Heart left ventricle (tissue), 16 donors: Measurements from ENCODE around the gene FPGT. TPM values are rescaled to one million over a fixed set of nuclear protein-coding genes. Genes with fewer than 3 reads are reported as not detected.
A peak's percentile ranks its signal among the peaks of the same experiment; 100 is the strongest.

Source experiments
- ATAC-seq, 4 donors: fragments of 200-7000 bp; cut with Tn5 transposase; one replicate each; pipeline ENCODE4 v1.9.1; 2020 to 2022; ENCODE audit warnings: moderate library complexity in 4 of 4, mild to moderate bottlenecking in 3 of 4, moderate number of reproducible peaks in 1 of 4
- DNase-seq, 5 donors: peaks; one replicate each; pipeline ENCODE4 v3.0.0-alpha.2; 2020
- H3K27ac ChIP-seq, 12 donors: fragments of 200-600 bp; sonication (generic) in 4 of 12; one replicate each; pipeline versions ENCODE4 v1.5.0 to v1.8.0; 2016 to 2022; ENCODE audit warnings: mild to moderate bottlenecking in 2 of 12
- H3K27me3 ChIP-seq, 9 donors: fragments of 200-600 bp; sonication (generic) in 2 of 9; one replicate each; pipeline versions ENCODE4 v1.5.1 to v1.8.0; 2016 to 2022; ENCODE audit warnings: mild to moderate bottlenecking in 3 of 9
- H3K36me3 ChIP-seq, 9 donors: fragments of 200-600 bp; sonication (generic) in 2 of 9; one replicate each; pipeline versions ENCODE4 v1.5.0 to v1.8.0; 2018 to 2022; ENCODE audit warnings: mild to moderate bottlenecking in 2 of 9
- H3K4me1 ChIP-seq, 12 donors: fragments of 200-600 bp; sonication (generic) in 4 of 12; one replicate each; pipeline versions ENCODE4 v1.5.0 to v1.8.0; 2016 to 2022; ENCODE audit warnings: mild to moderate bottlenecking in 3 of 12
- H3K4me3 ChIP-seq, 12 donors: fragments of 200-600 bp; sonication (generic) in 4 of 12; one replicate each; pipeline versions ENCODE4 v1.5.0 to v1.8.0; 2017 to 2022; ENCODE audit warnings: mild to moderate bottlenecking in 9 of 12, moderate library complexity in 4 of 12
- H3K9me3 ChIP-seq, 12 donors: fragments of 200-600 bp; sonication (generic) in 4 of 12; one replicate each; pipeline versions ENCODE4 v1.5.0 to v1.8.0; 2016 to 2022; ENCODE audit warnings: mild to moderate bottlenecking in 1 of 12
- CTCF ChIP-seq, 12 donors: fragments of 200-600 bp; sonication (generic) in 4 of 12; IDR thresholded peaks; one replicate each; pipeline versions ENCODE4 v1.5.0 to v1.8.0; 2018 to 2022; ENCODE audit warnings: antibody characterized with exemption in 12 of 12, mild to moderate bottlenecking in 5 of 12
- POLR2A ChIP-seq, 2 donors: fragments of 450-650 bp; IDR thresholded peaks; one replicate each; pipeline ENCODE4 v1.6.1; 2017; ENCODE audit warnings: antibody characterized with exemption in 2 of 2, mild to moderate bottlenecking in 2 of 2, moderate library complexity in 2 of 2
- WGBS, 4 donors: extraction: QIAGEN DNeasy Blood & Tissue Kit in 2 of 4; methylation state at CpG; one replicate each; pipeline versions ENCODE4 v1.1.5 to v1.1.7; 2013 to 2018; 5-methylcytosine and 5-hydroxymethylcytosine counted together
- intact Hi-C, 10 donors: fragments of 100-400 bp; cut with DNase I; formaldehyde crosslinking; loops; one replicate each; pipeline versions ENCODE4 v1.11.1 to v1.14.2; 2022
- polyA plus RNA-seq, 2 donors: library from polyadenylated mRNA; stranded (reverse); fragments of 200-250 nt; gene quantifications; one replicate each; pipeline ENCODE4 v1.2.3, GENCODE V29; 2013
- total RNA-seq, 9 donors: library from RNA; depleted of rRNA in 2 of 9; stranded (reverse); fragments of >200 nt in 2 of 9; fragmentation: NEBNext Ultra II Directional in 3 of 9; extraction: Animal tissue kit (Norgen Biotek cat#: 25700) in 3 of 9; gene quantifications; one replicate each; pipeline versions ENCODE4 v1.1.0 to v1.2.4, GENCODE V29; 2016 to 2023
- donor health status: ischemic (EF 13 %, LVEDD 7.1; RV severe dilation, severe dysfunction).
- donor health status: healthy with polysubstance abuse.
- donor health status: DM: no; HTN: yes; CAD: no.
- donor health status: DM: no; HTN: no; CAD: no.
- donor health status: ischemic (EF 25% LVEDD 6.9; RV normal size, moderate dysfunction).
- donor health status: ischemic (EF 25% LVEDD 5.7; RV mildly dilated, moderate dysfunction).
- donor health status: healthy.
- donor health status: DM: yes; HTN: yes; CAD: no.
- donor health status: ischemic (EF 35%, LVEDD 5.7; RV mildly dilated, moderate dysfunction).
- donor health status: nonischemic (EF 11% LVEDD 7.7; RV severe dilation, severe dysfunction).
- donor health status: DM: yes; HTN: yes; CAD: no.
- donor health status: PGD.
- donor health status: ischemic (EF 29% LVEDD 5.4; RV normal size, mild dysfunction).
- donor health status: nonischemic (EF 23%, LVEDD 6.1; RV moderate dilation, normal function).

Gene FPGT
- total and polyA plus RNA-seq, 11 donors = 6.1 to 22.5 (median 11.8) TPM

GRCh38 chr1:74222701-74223100, 24.7 kb downstream of the FPGT start:
- WGBS, 4 donors = 93 to 97% (median 96%) methylated on average over 5 of the region's 5 CpGs
- Histone ChIP-seq H3K4me3 (no peak overlapping the region), H3K9me3 (peaks cover 0 to 24% (median 9%) of the 10 kb centered on the region in 12 donors), H3K36me3 (peaks cover 0 to 11% (median 0%) of the 10 kb centered on the region in 9 donors), H3K27me3 (no peaks in the 10 kb centered on the region), H3K4me1 (no peaks in the 10 kb centered on the region), H3K27ac (no peak overlapping the region)
- no peak for TF ChIP-seq CTCF (IDR thresholded peaks at IDR 0.05)
- TF ChIP-seq POLR2A (IDR thresholded peaks at IDR 0.05) = no peak
- DNase-seq (no peak), ATAC-seq (no peak)
- intact Hi-C loops = loop anchor here in 1 of 10 donors (1.0 kb wide), 1 partner anchor 23 kb away; no protein-coding TSS in a partner anchor

- no peak for TF ChIP-seq CTCF (IDR thresholded peaks at IDR 0.05)
- ATAC-seq (no peak), DNase-seq (no peak)
- intact Hi-C loops = no loop called here
- no peaks in the 10 kb centered on the region for H3K27me3 ChIP-seq
- peaks cover 0 to 11% (median 0%) of the 10 kb centered on the region in 9 donors for H3K36me3 ChIP-seq
- no peak overlapping the region for H3K4me3 ChIP-seq
- no peak overlapping the region for H3K27ac ChIP-seq
- 51 to 81% (median 78%) methylated on average over 3 of the region's 3 CpGs for WGBS, 4 donors
- no peaks in the 10 kb centered on the region for H3K4me1 ChIP-seq
- peaks cover 0 to 31% (median 13%) of the 10 kb centered on the region in 12 donors for H3K9me3 ChIP-seq
Observed at GRCh38 chr1:74223453-74223852, 25.4 kb downstream of the FPGT start.

GRCh38 chr1:74235153-74235552, 37.1 kb downstream of the FPGT start, which contains the start of gene TNNI3K:
TNNI3K (plus strand) TSS chr1:74235387; CDS start chr1:74235452, 65 bp downstream.
- Histone ChIP-seq H3K9me3 (peaks cover 0 to 10% (median 0%) of the 10 kb centered on the region in 12 donors), H3K36me3 (peaks cover 0 to 6% (median 0%) of the 10 kb centered on the region in 9 donors), H3K4me1 (no peaks in the 10 kb centered on the region), H3K27me3 (no peaks in the 10 kb centered on the region), H3K4me3 (peak within 1 kb of the TSS; percentile 2 to 57 (median 44)), H3K27ac (peak within 1 kb of the TSS; percentile 11 to 84 (median 68))
- intact Hi-C loops = loop anchor here in 2 of 10 donors (5.0 to 10.0 kb wide), 2 partner anchors 127 to 230 kb away; no protein-coding TSS in a partner anchor
- TF ChIP-seq POLR2A (IDR thresholded peaks at IDR 0.05) = no peak
- no peak for TF ChIP-seq CTCF (IDR thresholded peaks at IDR 0.05)
- no peak for DNase-seq
- ATAC-seq = peak in 3 of 4 donors; percentile 54 to 68 (median 55)
- WGBS, 4 donors = 25 to 36% (median 27%) methylated on average over 2 of the region's 2 CpGs

- Histone ChIP-seq H3K27me3 (no peaks in the 10 kb centered on the region), H3K36me3 (peaks cover 0 to 10% (median 0%) of the 10 kb centered on the region in 9 donors), H3K9me3 (peaks cover 0 to 7% (median 0%) of the 10 kb centered on the region in 12 donors), H3K27ac (peak overlapping the region; percentile 11 to 84 (median 68)), H3K4me1 (no peaks in the 10 kb centered on the region), H3K4me3 (peak overlapping the region; percentile 2 to 57 (median 44))
- 46 to 61% (median 56%) methylated on average over 3 of the region's 3 CpGs for WGBS, 4 donors
- intact Hi-C loops = loop anchor here in 2 of 10 donors (5.0 to 10.0 kb wide), 2 partner anchors 126 to 228 kb away; no protein-coding TSS in a partner anchor
- ATAC-seq (peak in 3 of 4 donors; percentile 47 to 51 (median 51)), DNase-seq (no peak)
- TF ChIP-seq POLR2A (IDR thresholded peaks at IDR 0.05) (no peak), CTCF (IDR thresholded peaks at IDR 0.05) (no peak)
Observed at GRCh38 chr1:74236440-74236839, 38.4 kb downstream of the FPGT start.
